GM21526 (cell line): ENCODE data around the gene AKT3.

ENCODE experiments used
- ATAC-seq: cut with Tn5 transposase; IDR thresholded peaks from one replicate; pipeline ENCODE4 v1.9.1; 2021; ENCODE audit warnings: moderate library complexity; ENCODE audit not compliant: unreplicated experiment, low FRiP score

The AKT3 gene

GRCh38 chr1:243735457-243735856, 114.6 kb downstream of the AKT3 start:
- ATAC-seq: peak; percentile 43

GRCh38 chr1:243734308-243734695, 115.7 kb downstream of the AKT3 start:
- no peak for ATAC-seq

- no peak for ATAC-seq
Measured at GRCh38 chr1:243733670-243734307, 116.3 kb downstream of the AKT3 start.

GRCh38 chr1:243732637-243733036, 117.4 kb downstream of the AKT3 start:
- no peak for ATAC-seq

GRCh38 chr1:243731974-243732625, 117.9 kb downstream of the AKT3 start:
- ATAC-seq: no peak

GRCh38 chr1:243731301-243731891, 118.6 kb downstream of the AKT3 start:
- no peak for ATAC-seq

- no peak for ATAC-seq
Measured at GRCh38 chr1:243730487-243731150, 119.4 kb downstream of the AKT3 start.

- ATAC-seq: no peak
Measured at GRCh38 chr1:243729956-243730355, 120.1 kb downstream of the AKT3 start.

- ATAC-seq: peak; percentile 81
Measured at GRCh38 chr1:243727503-243728203, 122.4 kb downstream of the AKT3 start.

GRCh38 chr1:243726806-243727502, 123.1 kb downstream of the AKT3 start:
- peak; percentile 5 for ATAC-seq

GRCh38 chr1:243725846-243726245, 124.2 kb downstream of the AKT3 start:
- ATAC-seq: no peak

GRCh38 chr1:243725075-243725474, 125.0 kb downstream of the AKT3 start:
- no peak for ATAC-seq

GRCh38 chr1:243723458-243724043, 126.5 kb downstream of the AKT3 start:
- ATAC-seq: no peak

GRCh38 chr1:243723050-243723449, 127.0 kb downstream of the AKT3 start:
- no peak for ATAC-seq

- no peak for ATAC-seq
Measured at GRCh38 chr1:243719476-243719875, 130.6 kb downstream of the AKT3 start.

GRCh38 chr1:243718893-243719292, 131.2 kb downstream of the AKT3 start:
- no peak for ATAC-seq

GRCh38 chr1:243718022-243718421, 132.0 kb downstream of the AKT3 start:
- no peak for ATAC-seq

- no peak for ATAC-seq
Measured at GRCh38 chr1:243716906-243717305, 133.1 kb downstream of the AKT3 start.

GRCh38 chr1:243715285-243715684, 134.8 kb downstream of the AKT3 start:
- no peak for ATAC-seq
